Measurements from ENCODE around the gene WNT4. TPM values are rescaled to one million over a fixed set of nuclear protein-coding genes. Genes with fewer than 3 reads are reported as not detected.
"Not testable (repeated sequence)": the region's sequence is repeated elsewhere in the genome, so short reads cannot be mapped to it uniquely, and the experiment has no call there.

The WNT4 gene
- total RNA-seq, 2 donors from 2014 or later = 3.0 to 3.4 TPM

- H3K4me1 ChIP-seq (replicated peaks) = no peaks in the 10 kb centered on the region
- H3K9me3 ChIP-seq = no peaks in the 10 kb centered on the region
- no peak overlapping the region for H3K4me3 ChIP-seq
- TF ChIP-seq POLR2AphosphoS5 (IDR thresholded peaks at IDR 0.05) = no peak
- TF ChIP-seq POLR2A (IDR thresholded peaks at IDR 0.05) = no peak
- no peak for TF ChIP-seq CTCF (IDR thresholded peaks at IDR 0.05)
- intact Hi-C loops (cut with DNase I) = loop anchor here (10.0 kb wide), 1 partner anchor 545 kb away; the partner anchor contains the start of gene C1QC
- WGBS = 89% methylated on average over 3 of the region's 3 CpGs
- H3K36me3 ChIP-seq = no peaks in the 10 kb centered on the region
- no peak for DNase-seq (ENCODE audit: low spot score)
- no peaks in the 10 kb centered on the region for H3K27me3 ChIP-seq (replicated peaks; ENCODE audit: insufficient read depth)
- H3K27ac ChIP-seq = no peak overlapping the region
These were observed 42.7 kb downstream of the WNT4 start for GRCh38 chr1:22100168-22100567.

GRCh38 chr1:22098752-22099151, 44.1 kb downstream of the WNT4 start:
- intact Hi-C loops (cut with DNase I) = no loop called here
- Histone ChIP-seq H3K4me1 (replicated peaks) (no peaks in the 10 kb centered on the region), H3K4me3 (no peak overlapping the region), H3K36me3 (no peaks in the 10 kb centered on the region), H3K27ac (no peak overlapping the region), H3K9me3 (no peaks in the 10 kb centered on the region), H3K27me3 (replicated peaks; ENCODE audit: insufficient read depth) (no peaks in the 10 kb centered on the region)
- WGBS = 89% methylated on average over 10 of the region's 10 CpGs
- no peak for DNase-seq (ENCODE audit: low spot score)
- no peak for TF ChIP-seq CTCF (IDR thresholded peaks at IDR 0.05)
- TF ChIP-seq POLR2AphosphoS5 (IDR thresholded peaks at IDR 0.05) = no peak
- no peak for TF ChIP-seq POLR2A (IDR thresholded peaks at IDR 0.05)

DNA sequence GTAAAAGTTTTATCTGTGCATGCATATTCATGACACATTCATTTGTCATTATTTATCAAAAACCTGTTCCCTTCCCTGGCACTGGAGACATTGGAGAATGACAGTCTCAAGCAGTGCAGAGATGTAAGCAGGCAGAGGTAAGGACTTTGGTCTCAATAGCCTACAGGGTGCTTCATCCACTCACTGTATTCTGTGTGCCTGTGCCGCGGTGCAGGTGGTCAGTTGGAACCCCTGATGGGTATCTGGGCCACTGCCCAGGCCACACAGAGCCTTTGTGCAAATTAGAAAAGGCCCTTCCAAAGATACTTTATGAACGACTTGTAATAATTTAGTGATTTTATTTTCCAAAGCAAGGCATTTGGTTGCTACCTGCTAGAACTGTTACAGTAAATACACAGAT, 46.4 kb downstream of the WNT4 start:
- no peak for TF ChIP-seq POLR2A (IDR thresholded peaks at IDR 0.05)
- TF ChIP-seq POLR2AphosphoS5 (IDR thresholded peaks at IDR 0.05) = no peak
- no peak for TF ChIP-seq CTCF (IDR thresholded peaks at IDR 0.05)
- no peaks in the 10 kb centered on the region for H3K36me3 ChIP-seq
- intact Hi-C loops (cut with DNase I) = no loop called here
- no peak overlapping the region for H3K27ac ChIP-seq
- H3K4me1 ChIP-seq (replicated peaks) = no peaks in the 10 kb centered on the region
- no peaks in the 10 kb centered on the region for H3K9me3 ChIP-seq
- 84% methylated on average over 3 of the region's 3 CpGs for WGBS
- no peak overlapping the region for H3K4me3 ChIP-seq
- no peaks in the 10 kb centered on the region for H3K27me3 ChIP-seq (replicated peaks; ENCODE audit: insufficient read depth)
- DNase-seq (ENCODE audit: low spot score) = no peak

- no peak for TF ChIP-seq POLR2AphosphoS5 (IDR thresholded peaks at IDR 0.05)
- no peak for TF ChIP-seq POLR2A (IDR thresholded peaks at IDR 0.05)
- TF ChIP-seq CTCF (IDR thresholded peaks at IDR 0.05) = no peak
- H3K4me1 ChIP-seq (replicated peaks) = no peaks in the 10 kb centered on the region
- WGBS = 93% methylated on average over 5 of the region's 5 CpGs
These were observed 46.9 kb downstream of the WNT4 start for GRCh38 chr1:22096036-22096435.

DNA sequence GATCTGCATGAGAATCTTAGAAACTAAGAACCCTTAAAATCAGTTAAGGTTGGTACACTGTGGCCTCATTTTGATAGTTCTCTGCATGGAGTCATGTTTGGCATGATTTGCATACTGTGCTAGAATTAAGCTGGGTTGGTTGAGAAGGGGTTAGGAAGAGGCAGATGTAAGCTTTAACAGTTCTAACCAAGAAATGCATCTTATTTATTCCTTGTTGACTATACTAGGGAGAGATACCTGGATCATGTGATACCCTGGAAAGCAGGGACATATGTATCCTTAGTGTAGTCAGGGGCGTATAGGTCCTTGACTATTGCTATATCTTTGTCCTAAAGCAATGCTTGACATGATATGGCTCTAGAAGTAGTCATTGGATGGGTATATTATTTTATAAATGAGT, 49.4 kb downstream of the WNT4 start:
- WGBS = 93% methylated on average over 1 of the region's 1 CpG
- DNase-seq (ENCODE audit: low spot score) = no peak
- H3K27me3 ChIP-seq (replicated peaks; ENCODE audit: insufficient read depth) = no peaks in the 10 kb centered on the region
- no peak for TF ChIP-seq CTCF (IDR thresholded peaks at IDR 0.05)
- TF ChIP-seq POLR2AphosphoS5 (IDR thresholded peaks at IDR 0.05) = no peak
- no peak for TF ChIP-seq POLR2A (IDR thresholded peaks at IDR 0.05)
- H3K4me3 ChIP-seq = no peak overlapping the region
- no peak overlapping the region for H3K27ac ChIP-seq
- no peaks in the 10 kb centered on the region for H3K9me3 ChIP-seq
- H3K36me3 ChIP-seq = no peaks in the 10 kb centered on the region
- intact Hi-C loops (cut with DNase I) = no loop called here
- H3K4me1 ChIP-seq (replicated peaks) = peaks cover 3% of the 10 kb centered on the region

More at GRCh38 chr1:22096036-22096435, 46.9 kb downstream of the WNT4 start:
- Histone ChIP-seq H3K27me3 (replicated peaks; ENCODE audit: insufficient read depth) (no peaks in the 10 kb centered on the region), H3K9me3 (no peaks in the 10 kb centered on the region), H3K4me3 (no peak overlapping the region), H3K36me3 (no peaks in the 10 kb centered on the region), H3K27ac (no peak overlapping the region)
- intact Hi-C loops (cut with DNase I) = no loop called here
- DNase-seq (ENCODE audit: low spot score) = no peak

- DNase-seq (ENCODE audit: low spot score); H3K36me3 ChIP-seq: not testable (repeated sequence)
These were observed 50.7 kb downstream of the WNT4 start for GRCh38 chr1:22092026-22092768.

More at GRCh38 chr1:22092026-22092768, 50.7 kb downstream of the WNT4 start:
- H3K9me3 ChIP-seq; H3K4me1 ChIP-seq (replicated peaks); H3K27me3 ChIP-seq (replicated peaks; ENCODE audit: insufficient read depth); intact Hi-C loops (cut with DNase I); H3K27ac ChIP-seq; H3K4me3 ChIP-seq: not testable (repeated sequence)
- 86% methylated on average over 3 of the region's 3 CpGs for WGBS

Data from prostate gland (tissue), 2 donors.